Vagina (tissue), 2 donors: ENCODE results near the gene KCNG2.

Experiments
- CTCF ChIP-seq, 3 experiments: fragments of 450-650 bp in 2 of 3; fragments of 200-600 bp in 1 of 3; sonication (generic) in 1 of 3; IDR thresholded peaks; one replicate each; pipeline ENCODE4 v1.5.1; 2017 to 2019; ENCODE audit warnings: antibody characterized with exemption in 3 of 3, mild to moderate bottlenecking in 2 of 3, moderate library complexity in 2 of 3
- POLR2A ChIP-seq, 2 donors: fragments of 450-650 bp; IDR thresholded peaks; one replicate each; pipeline ENCODE4 v1.6.1; 2017; ENCODE audit warnings: antibody characterized with exemption in 2 of 2, mild to moderate bottlenecking in 2 of 2, moderate library complexity in 2 of 2

DNA sequence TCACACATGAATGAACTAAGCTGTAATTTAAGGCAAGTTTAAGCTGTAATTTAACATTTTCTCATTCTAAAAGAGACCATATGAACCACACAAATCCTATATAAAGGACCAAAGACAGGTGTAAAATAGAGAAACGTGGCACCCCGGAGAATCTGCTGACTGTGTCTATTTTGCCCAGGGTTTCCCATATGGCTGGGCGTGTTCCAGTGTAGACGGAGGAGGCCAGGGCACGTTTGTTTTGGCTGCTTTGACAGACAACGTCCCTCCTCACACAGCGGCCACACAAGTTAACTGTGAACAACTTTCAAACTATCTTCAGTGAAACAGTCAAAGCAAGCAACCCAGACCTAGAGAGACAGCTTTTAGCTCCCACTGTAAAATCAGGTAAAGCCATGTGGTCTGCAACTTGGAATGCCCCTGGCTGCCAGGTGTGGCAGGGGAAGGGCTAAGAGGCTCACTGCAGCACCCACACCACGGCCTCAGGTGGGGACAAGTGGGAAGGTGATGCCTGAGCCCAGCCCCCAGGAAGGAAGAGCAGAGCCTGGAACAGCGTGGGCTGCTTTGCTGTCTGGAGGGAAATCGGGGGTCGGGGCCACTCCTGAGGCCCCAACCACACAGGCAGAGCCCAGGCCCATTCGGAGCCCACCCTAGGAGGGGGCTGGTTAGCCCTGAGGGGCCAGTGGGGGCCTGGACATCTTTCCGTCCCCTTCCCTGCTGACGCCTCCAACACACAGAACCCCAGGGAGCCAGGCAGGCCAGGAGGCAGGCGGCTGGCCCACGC lies 113.0 kb downstream of the KCNG2 start:
- TF ChIP-seq CTCF (IDR thresholded peaks at IDR 0.05) (no peak), POLR2A (IDR thresholded peaks at IDR 0.05) (no peak)
